ENCODE results near the gene RALGPS2. TPM values are rescaled to one million over a fixed set of nuclear protein-coding genes. Genes with fewer than 3 reads are reported as not detected.
"Not testable (repeated sequence)": the region's sequence is repeated elsewhere in the genome, so short reads cannot be mapped to it uniquely, and the experiment has no call there.

The RALGPS2 gene
- total and polyA plus RNA-seq, 2 donors from 2014 or later, result 3.6 to 32.8 TPM

- DNase-seq (no peak), FAIRE-seq (no peak)
- Histone ChIP-seq H3K4me1 (ENCODE audit: control insufficient read depth in 2 of 3, insufficient read depth in 2 of 3, low read depth in 1 of 3, low read length in 3 of 3) (no peaks in the 10 kb centered on the region), H3K9ac (ENCODE audit: low read length in 3 of 3) (no peak overlapping the region), H3K36me3 (ENCODE audit: control insufficient read depth in 2 of 3, insufficient read depth in 3 of 3, low read length in 3 of 3) (no peaks in the 10 kb centered on the region), H3K9me3 (ENCODE audit: control insufficient read depth in 2 of 3, insufficient read depth in 1 of 3, low read length in 3 of 3) (no peaks in the 10 kb centered on the region), H3K4me3 (ENCODE audit: low read length in 3 of 3) (no peak overlapping the region), H3K27ac (ENCODE audit: low read depth in 2 of 2, low read length in 2 of 2) (no peak overlapping the region), H3K27me3 (ENCODE audit: control insufficient read depth, insufficient read depth, low read length) (no peaks in the 10 kb centered on the region)
- intact Hi-C loops (cut with DNase I), result no loop called here
- no peak for TF ChIP-seq CTCF (IDR thresholded peaks at IDR 0.05; ENCODE audit: borderline replicate concordance, extremely low read depth, insufficient read depth)
These were observed 15.9 kb downstream of the RALGPS2 start for GRCh38 chr1:178740924-178741323.

GRCh38 chr1:178743801-178744200 lies 18.8 kb downstream of the RALGPS2 start:
- no peak for DNase-seq
- Histone ChIP-seq H3K9me3 (ENCODE audit: control insufficient read depth in 2 of 3, insufficient read depth in 1 of 3, low read length in 3 of 3) (no peaks in the 10 kb centered on the region), H3K4me1 (ENCODE audit: control insufficient read depth in 2 of 3, insufficient read depth in 2 of 3, low read depth in 1 of 3, low read length in 3 of 3) (no peaks in the 10 kb centered on the region), H3K9ac (ENCODE audit: low read length in 3 of 3) (no peak overlapping the region), H3K27me3 (ENCODE audit: control insufficient read depth, insufficient read depth, low read length) (no peaks in the 10 kb centered on the region), H3K4me3 (ENCODE audit: low read length in 3 of 3) (no peak overlapping the region), H3K27ac (ENCODE audit: low read depth in 2 of 2, low read length in 2 of 2) (no peak overlapping the region), H3K36me3 (ENCODE audit: control insufficient read depth in 2 of 3, insufficient read depth in 3 of 3, low read length in 3 of 3) (peaks cover 0 to 2% (median 0%) of the 10 kb centered on the region in 3 donors)
- intact Hi-C loops (cut with DNase I), result no loop called here
- FAIRE-seq, result no peak
- TF ChIP-seq CTCF (IDR thresholded peaks at IDR 0.05; ENCODE audit: borderline replicate concordance, extremely low read depth, insufficient read depth), result no peak

- TF ChIP-seq CTCF (IDR thresholded peaks at IDR 0.05; ENCODE audit: borderline replicate concordance, extremely low read depth, insufficient read depth), result no peak
- H3K4me3 ChIP-seq (ENCODE audit: low read length in 3 of 3), result no peak overlapping the region
- H3K36me3 ChIP-seq (ENCODE audit: control insufficient read depth in 2 of 3, insufficient read depth in 3 of 3, low read length in 3 of 3), result peaks cover 0 to 2% (median 0%) of the 10 kb centered on the region in 3 donors
- H3K9me3 ChIP-seq (ENCODE audit: control insufficient read depth in 2 of 3, insufficient read depth in 1 of 3, low read length in 3 of 3), result no peaks in the 10 kb centered on the region
- intact Hi-C loops (cut with DNase I), result no loop called here
- no peaks in the 10 kb centered on the region for H3K27me3 ChIP-seq (ENCODE audit: control insufficient read depth, insufficient read depth, low read length)
- no peak overlapping the region for H3K9ac ChIP-seq (ENCODE audit: low read length in 3 of 3)
- FAIRE-seq, result no peak
- H3K4me1 ChIP-seq (ENCODE audit: control insufficient read depth in 2 of 3, insufficient read depth in 2 of 3, low read depth in 1 of 3, low read length in 3 of 3), result no peaks in the 10 kb centered on the region
- H3K27ac ChIP-seq (ENCODE audit: low read depth in 2 of 2, low read length in 2 of 2), result no peak overlapping the region
- no peak for DNase-seq
These were observed 20.2 kb downstream of the RALGPS2 start for GRCh38 chr1:178745260-178745659.

GRCh38 chr1:178746345-178746744 lies 21.3 kb downstream of the RALGPS2 start:
- no peaks in the 10 kb centered on the region for H3K4me1 ChIP-seq (ENCODE audit: control insufficient read depth in 2 of 3, insufficient read depth in 2 of 3, low read depth in 1 of 3, low read length in 3 of 3)
- no peak for TF ChIP-seq CTCF (IDR thresholded peaks at IDR 0.05; ENCODE audit: borderline replicate concordance, extremely low read depth, insufficient read depth)
- no peak for DNase-seq
- intact Hi-C loops (cut with DNase I), result no loop called here
- H3K27me3 ChIP-seq (ENCODE audit: control insufficient read depth, insufficient read depth, low read length), result no peaks in the 10 kb centered on the region
- no peaks in the 10 kb centered on the region for H3K9me3 ChIP-seq (ENCODE audit: control insufficient read depth in 2 of 3, insufficient read depth in 1 of 3, low read length in 3 of 3)
- H3K27ac ChIP-seq (ENCODE audit: low read depth in 2 of 2, low read length in 2 of 2), result no peak overlapping the region
- peaks cover 0 to 2% (median 0%) of the 10 kb centered on the region in 3 donors for H3K36me3 ChIP-seq (ENCODE audit: control insufficient read depth in 2 of 3, insufficient read depth in 3 of 3, low read length in 3 of 3)
- FAIRE-seq, result peak; percentile 42
- no peak overlapping the region for H3K4me3 ChIP-seq (ENCODE audit: low read length in 3 of 3)
- H3K9ac ChIP-seq (ENCODE audit: low read length in 3 of 3), result no peak overlapping the region

- H3K4me1 ChIP-seq (ENCODE audit: control insufficient read depth in 2 of 3, insufficient read depth in 2 of 3, low read depth in 1 of 3, low read length in 3 of 3); H3K36me3 ChIP-seq (ENCODE audit: control insufficient read depth in 2 of 3, insufficient read depth in 3 of 3, low read length in 3 of 3); H3K27ac ChIP-seq (ENCODE audit: low read depth in 2 of 2, low read length in 2 of 2); DNase-seq; intact Hi-C loops (cut with DNase I); FAIRE-seq; H3K9ac ChIP-seq (ENCODE audit: low read length in 3 of 3); H3K27me3 ChIP-seq (ENCODE audit: control insufficient read depth, insufficient read depth, low read length); H3K9me3 ChIP-seq (ENCODE audit: control insufficient read depth in 2 of 3, insufficient read depth in 1 of 3, low read length in 3 of 3); H3K4me3 ChIP-seq (ENCODE audit: low read length in 3 of 3): not testable (repeated sequence)
These were observed 22.3 kb downstream of the RALGPS2 start for GRCh38 chr1:178747361-178747760.
